Measurements from ENCODE around the gene RNF114.

The RNF114 gene

GRCh38 chr20:49901588-49901987 lies 34.6 kb upstream of the RNF114 start:
- peak in 8 of 58 donors; percentile 20 to 44 (median 27) for DNase-seq

- no peak for DNase-seq
Measured at GRCh38 chr20:49904440-49905214, 31.6 kb upstream of the RNF114 start.

GRCh38 chr20:49905415-49906091 lies 30.6 kb upstream of the RNF114 start:
- DNase-seq: no peak

- DNase-seq: no peak
Measured at GRCh38 chr20:49906101-49906604, 30.0 kb upstream of the RNF114 start.

GRCh38 chr20:49906615-49907154 lies 29.5 kb upstream of the RNF114 start:
- no peak for DNase-seq

- no peak for DNase-seq
Measured at GRCh38 chr20:49907405-49908257, 28.6 kb upstream of the RNF114 start.

GRCh38 chr20:49908258-49908565 lies 28.0 kb upstream of the RNF114 start:
- DNase-seq: no peak

GRCh38 chr20:49909499-49910339 lies 26.5 kb upstream of the RNF114 start:
- DNase-seq: peak in 33 of 58 donors; percentile 15 to 82 (median 42)

GRCh38 chr20:49910340-49910706 lies 25.9 kb upstream of the RNF114 start:
- no peak for DNase-seq

GRCh38 chr20:49913399-49914047 lies 22.7 kb upstream of the RNF114 start:
- DNase-seq: peak in 30 of 58 donors; percentile 17 to 80 (median 48)

GRCh38 chr20:49914310-49915117 lies 21.7 kb upstream of the RNF114 start:
- peak in 31 of 58 donors; percentile 14 to 64 (median 39) for DNase-seq

GRCh38 chr20:49915118-49915379 lies 21.1 kb upstream of the RNF114 start:
- peak in 1 of 58 donors; percentile 52 for DNase-seq

GRCh38 chr20:49915380-49916145 lies 20.6 kb upstream of the RNF114 start, which contains the start of gene SPATA2:
SPATA2 (minus strand) TSS chr20:49915529; CDS start chr20:49908490, 7,039 bp downstream.
- DNase-seq: peak; percentile 52 to 100 (median 93)

GRCh38 chr20:49916146-49917002 lies 19.8 kb upstream of the RNF114 start:
- no peak for DNase-seq

- no peak for DNase-seq
Measured at GRCh38 chr20:49918446-49918845, 17.8 kb upstream of the RNF114 start.

- no peak for DNase-seq
Measured at GRCh38 chr20:49919009-49919408, 17.2 kb upstream of the RNF114 start.

GRCh38 chr20:49919461-49919860 lies 16.7 kb upstream of the RNF114 start:
- no peak for DNase-seq

All from anterior cingulate cortex (tissue), 58 donors.